Thoracic aorta (tissue), 2 donors: ENCODE measurements around the gene RSPO4. TPM values are rescaled to one million over a fixed set of nuclear protein-coding genes. Genes with fewer than 3 reads are reported as not detected.

Experiments used
- ATAC-seq: fragments of 150-250 bp; one replicate; pipeline ENCODE4 v1.8.0; 2017; ENCODE audit warnings: low read depth; ENCODE audit not compliant: insufficient number of reproducible peaks, low FRiP score
- DNase-seq: peaks from one replicate; pipeline ENCODE4 v3.0.0-alpha.2; 2020; ENCODE audit warnings: low spot score
- H3K27ac ChIP-seq, 2 donors: fragments of 200-600 bp; sonication (generic); 1 replicate in 1 of 2; 2 replicates in 1 of 2; pipeline ENCODE4 v1.5.1; 2016; ENCODE audit warnings: mild to moderate bottlenecking in 2 of 2, moderate library complexity in 2 of 2
- H3K27me3 ChIP-seq: fragments of 200-600 bp; sonication (generic); replicated peaks from 2 replicates; pipeline ENCODE4 v1.6.0; 2016; ENCODE audit warnings: mild to moderate bottlenecking; ENCODE audit not compliant: insufficient read depth
- H3K36me3 ChIP-seq: fragments of 200-600 bp; sonication (generic); one replicate; pipeline ENCODE4 v1.5.1; 2016
- H3K4me1 ChIP-seq, 2 donors: fragments of 200-600 bp; sonication (generic); 1 replicate in 1 of 2; 2 replicates in 1 of 2; pipeline versions ENCODE4 v1.5.1 to v1.6.0; 2016; ENCODE audit warnings: low read depth in 2 of 2, mild to moderate bottlenecking in 1 of 2; ENCODE audit not compliant: control insufficient read depth in 1 of 2
- H3K4me3 ChIP-seq: fragments of 200-600 bp; sonication (generic); 2 replicates; pipeline ENCODE4 v1.5.1; 2016; ENCODE audit warnings: mild to moderate bottlenecking
- H3K9me3 ChIP-seq: fragments of 200-600 bp; sonication (generic); 2 replicates; pipeline ENCODE4 v1.5.1; 2016
- total RNA-seq, 2 donors: library from RNA; depleted of rRNA; stranded (reverse); fragments of >200 nt; gene quantifications; one replicate each; pipeline versions ENCODE4 v1.1.0 to v1.2.3, GENCODE V29; 2016
- TF ChIP-seq, protein P1 (sequence below): fragments of 200-600 bp; sonication (generic); IDR thresholded peaks from one replicate; pipeline ENCODE4 v1.5.1; 2019; ENCODE audit warnings: antibody characterized with exemption

Gene RSPO4
- total RNA-seq, 2 donors from 2014 or later = not detected

DNA sequence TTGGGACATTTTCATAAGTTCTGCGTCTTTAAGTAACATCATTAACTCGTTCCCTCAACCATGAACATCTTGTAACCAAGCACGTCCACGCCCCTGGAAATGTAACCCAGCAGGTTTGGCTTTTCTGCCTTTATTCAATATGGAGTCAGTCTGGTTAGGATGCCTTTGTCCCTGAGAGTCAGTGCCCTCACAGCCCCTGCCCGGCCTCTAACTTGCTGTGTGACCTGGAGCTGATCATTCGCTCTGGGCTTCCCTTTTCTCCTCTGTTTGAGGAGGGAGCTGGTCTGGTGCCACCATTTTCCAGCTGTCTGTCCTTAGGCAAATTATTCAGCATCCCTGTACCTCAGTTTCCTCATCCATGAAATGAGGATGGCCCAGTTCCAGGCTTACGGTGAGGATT lies 59.5 kb downstream of the RSPO4 start:
- no peaks in the 10 kb centered on the region for H3K4me1 ChIP-seq
- TF ChIP-seq, protein P1, sequence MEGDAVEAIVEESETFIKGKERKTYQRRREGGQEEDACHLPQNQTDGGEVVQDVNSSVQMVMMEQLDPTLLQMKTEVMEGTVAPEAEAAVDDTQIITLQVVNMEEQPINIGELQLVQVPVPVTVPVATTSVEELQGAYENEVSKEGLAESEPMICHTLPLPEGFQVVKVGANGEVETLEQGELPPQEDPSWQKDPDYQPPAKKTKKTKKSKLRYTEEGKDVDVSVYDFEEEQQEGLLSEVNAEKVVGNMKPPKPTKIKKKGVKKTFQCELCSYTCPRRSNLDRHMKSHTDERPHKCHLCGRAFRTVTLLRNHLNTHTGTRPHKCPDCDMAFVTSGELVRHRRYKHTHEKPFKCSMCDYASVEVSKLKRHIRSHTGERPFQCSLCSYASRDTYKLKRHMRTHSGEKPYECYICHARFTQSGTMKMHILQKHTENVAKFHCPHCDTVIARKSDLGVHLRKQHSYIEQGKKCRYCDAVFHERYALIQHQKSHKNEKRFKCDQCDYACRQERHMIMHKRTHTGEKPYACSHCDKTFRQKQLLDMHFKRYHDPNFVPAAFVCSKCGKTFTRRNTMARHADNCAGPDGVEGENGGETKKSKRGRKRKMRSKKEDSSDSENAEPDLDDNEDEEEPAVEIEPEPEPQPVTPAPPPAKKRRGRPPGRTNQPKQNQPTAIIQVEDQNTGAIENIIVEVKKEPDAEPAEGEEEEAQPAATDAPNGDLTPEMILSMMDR = no peak
- H3K27ac ChIP-seq = no peak overlapping the region
- H3K9me3 ChIP-seq = no peaks in the 10 kb centered on the region
- no peaks in the 10 kb centered on the region for H3K27me3 ChIP-seq
- H3K36me3 ChIP-seq = no peaks in the 10 kb centered on the region
- ATAC-seq (no peak), DNase-seq (no peak)
- no peak overlapping the region for H3K4me3 ChIP-seq

DNA sequence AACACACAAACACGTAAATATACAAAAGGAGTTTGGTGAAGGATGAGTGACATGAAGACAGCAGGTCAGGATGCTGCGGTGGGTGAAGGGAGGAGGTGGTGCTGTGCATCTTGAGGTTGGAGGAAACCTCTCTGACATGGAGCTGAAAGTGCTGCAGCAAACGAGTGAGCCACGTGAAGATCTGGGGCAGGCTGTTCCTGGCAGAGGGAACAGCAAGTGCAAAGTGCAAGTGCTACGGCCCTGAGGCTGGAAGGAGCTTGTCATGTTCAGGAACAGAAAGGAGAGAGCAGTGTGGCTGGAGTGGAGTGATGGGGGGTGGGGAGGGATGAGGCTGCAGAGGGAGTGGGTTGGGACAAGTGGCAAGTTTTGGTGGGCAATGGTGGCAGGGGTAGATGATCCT lies 61.2 kb downstream of the RSPO4 start:
- Histone ChIP-seq H3K4me1 (no peaks in the 10 kb centered on the region), H3K27me3 (no peaks in the 10 kb centered on the region), H3K9me3 (no peaks in the 10 kb centered on the region), H3K27ac (no peak overlapping the region), H3K4me3 (no peak overlapping the region), H3K36me3 (no peaks in the 10 kb centered on the region)
- TF ChIP-seq, protein P1 = no peak
- DNase-seq (no peak), ATAC-seq (no peak)

DNA sequence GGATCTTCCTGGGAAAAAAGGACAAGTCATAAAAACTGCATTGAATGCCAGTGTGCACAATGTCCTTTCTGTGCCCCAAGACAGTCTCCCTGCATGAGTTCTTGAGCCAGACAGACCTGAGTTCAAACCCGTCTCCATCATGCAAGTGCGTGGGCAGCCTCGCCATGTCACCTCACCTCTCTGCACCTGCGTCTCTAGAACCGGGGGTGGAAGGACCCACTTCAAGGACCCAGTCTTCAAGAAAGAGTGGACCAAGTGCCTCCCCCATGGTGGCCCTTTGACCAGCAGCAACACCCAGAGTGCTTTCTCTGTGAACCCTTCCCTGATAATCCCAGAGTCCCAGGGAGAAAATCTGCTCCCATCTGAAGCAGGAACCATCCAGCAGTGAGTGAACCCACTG lies 62.5 kb downstream of the RSPO4 start:
- Histone ChIP-seq H3K9me3 (no peaks in the 10 kb centered on the region), H3K27ac (no peak overlapping the region), H3K4me3 (no peak overlapping the region), H3K36me3 (no peaks in the 10 kb centered on the region), H3K27me3 (no peaks in the 10 kb centered on the region), H3K4me1 (no peaks in the 10 kb centered on the region)
- TF ChIP-seq, protein P1 = no peak
- ATAC-seq (no peak), DNase-seq (no peak)

DNA sequence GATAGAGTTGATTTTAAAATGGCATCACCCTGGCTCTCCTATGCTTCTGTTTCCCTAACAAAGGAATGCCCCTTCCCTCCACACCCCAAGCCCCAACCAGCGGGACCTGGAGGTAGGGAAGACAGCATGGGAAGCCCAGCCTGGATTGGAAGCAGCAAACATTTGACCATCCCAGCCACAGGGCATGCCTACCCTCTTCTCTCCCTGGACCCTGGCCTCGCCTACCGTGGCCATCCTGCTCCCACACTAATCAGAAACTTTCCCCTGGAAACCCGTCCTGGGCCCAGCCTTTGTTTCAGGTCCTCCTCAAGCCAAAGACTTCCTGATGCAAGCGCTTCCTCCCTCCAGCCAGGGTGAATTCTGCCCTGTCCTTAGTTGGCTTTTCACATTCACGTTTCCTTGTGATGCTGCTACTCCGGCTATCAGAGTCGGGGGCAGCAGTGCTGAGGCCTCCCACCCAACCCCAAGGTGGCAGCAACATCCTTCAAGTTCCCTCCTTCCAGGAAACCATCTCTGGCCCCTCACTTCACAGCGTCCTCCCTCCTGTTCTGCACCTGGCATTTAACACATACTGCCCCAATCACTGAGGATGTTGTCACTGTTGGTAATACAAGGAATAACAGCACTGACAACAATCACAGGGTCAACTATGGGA lies 67.8 kb downstream of the RSPO4 start:
- H3K36me3 ChIP-seq = no peaks in the 10 kb centered on the region
- DNase-seq (no peak), ATAC-seq (no peak)
- H3K4me3 ChIP-seq = no peak overlapping the region
- peaks cover 3% of the 10 kb centered on the region for H3K9me3 ChIP-seq
- H3K27ac ChIP-seq = no peak overlapping the region
- TF ChIP-seq, protein P1 = no peak
- H3K27me3 ChIP-seq = no peaks in the 10 kb centered on the region
- H3K4me1 ChIP-seq = no peaks in the 10 kb centered on the region

DNA sequence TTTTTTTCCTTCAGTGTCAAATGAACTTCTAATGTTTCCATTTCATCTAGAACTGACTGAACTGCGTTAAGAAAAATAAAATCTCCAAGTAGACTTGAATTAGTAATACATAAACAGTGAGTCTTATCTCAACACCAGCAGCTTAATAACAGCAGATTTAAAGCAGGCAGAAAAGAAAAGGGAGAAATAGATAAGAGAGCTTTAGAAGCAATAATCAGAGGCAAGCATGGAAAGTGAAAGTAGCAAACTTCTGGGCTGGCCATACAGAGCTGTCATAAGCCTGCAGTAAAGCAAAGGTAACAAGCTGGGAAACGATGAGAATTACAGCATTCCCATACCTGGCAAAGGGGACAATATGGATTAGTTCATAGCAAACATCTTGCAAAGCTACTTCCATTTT lies 69.1 kb downstream of the RSPO4 start:
- H3K36me3 ChIP-seq = no peaks in the 10 kb centered on the region
- TF ChIP-seq, protein P1 = no peak
- no peak overlapping the region for H3K4me3 ChIP-seq
- H3K9me3 ChIP-seq = peaks cover 3% of the 10 kb centered on the region
- H3K4me1 ChIP-seq = no peaks in the 10 kb centered on the region
- no peak overlapping the region for H3K27ac ChIP-seq
- H3K27me3 ChIP-seq = no peaks in the 10 kb centered on the region
- DNase-seq (no peak), ATAC-seq (no peak)
